Stimulated activated naive CD4-positive, alpha-beta T cell treated with Interleukin-2 at 50 U/mL for 16 hours (primary cell): ENCODE results near the gene TNRC6C.
"Not testable (repeated sequence)": the region's sequence is repeated elsewhere in the genome, so short reads cannot be mapped to it uniquely, and the experiment has no call there.

ENCODE experiments used
- DNase-seq: peaks from one replicate; lab custom pipeline; 2025; lab: John Stamatoyannopoulos, UW

TNRC6C gene

GRCh38 chr17:78112518-78113471 is 154.3 kb downstream of the TNRC6C start:
- DNase-seq = peak; percentile 63

GRCh38 chr17:78113804-78114785 is 155.6 kb downstream of the TNRC6C start:
- DNase-seq = peak; percentile 25

- DNase-seq = no peak
These were observed 156.6 kb downstream of the TNRC6C start for GRCh38 chr17:78114831-78115723.

GRCh38 chr17:78115803-78116202 is 157.3 kb downstream of the TNRC6C start:
- DNase-seq = not testable (repeated sequence)

- DNase-seq = no peak
These were observed 157.9 kb downstream of the TNRC6C start for GRCh38 chr17:78116411-78116810.

GRCh38 chr17:78117027-78117981 is 158.8 kb downstream of the TNRC6C start:
- no peak for DNase-seq

- no peak for DNase-seq
These were observed 160.3 kb downstream of the TNRC6C start for GRCh38 chr17:78118801-78119241.

GRCh38 chr17:78120537-78120936 is 162.0 kb downstream of the TNRC6C start:
- no peak for DNase-seq

GRCh38 chr17:78120971-78121800 is 162.7 kb downstream of the TNRC6C start:
- peak; percentile 38 for DNase-seq

GRCh38 chr17:78121801-78122215 is 163.3 kb downstream of the TNRC6C start:
- no peak for DNase-seq

- no peak for DNase-seq
These were observed 163.9 kb downstream of the TNRC6C start for GRCh38 chr17:78122216-78122930.

GRCh38 chr17:78122931-78123249 is 164.4 kb downstream of the TNRC6C start:
- no peak for DNase-seq

GRCh38 chr17:78123258-78123929 is 164.9 kb downstream of the TNRC6C start:
- DNase-seq = no peak

- DNase-seq = no peak
These were observed 165.8 kb downstream of the TNRC6C start for GRCh38 chr17:78124081-78124835.

- DNase-seq = no peak
These were observed 166.3 kb downstream of the TNRC6C start for GRCh38 chr17:78124836-78125137.

GRCh38 chr17:78125138-78125913 is 166.8 kb downstream of the TNRC6C start:
- DNase-seq = peak; percentile 21
